Activated naive CD8-positive, alpha-beta T cell (primary cell): ENCODE data around the gene TUBAL3.

Experiments
- H3K27ac Mint-ChIP-seq: one replicate; pipeline ENCODE4 v1.8.0; 2021; ENCODE audit warnings: mixed read lengths
- H3K27me3 Mint-ChIP-seq: one replicate; pipeline ENCODE4 v1.8.0; 2021; ENCODE audit warnings: mixed read lengths
- H3K36me3 Mint-ChIP-seq: one replicate; pipeline ENCODE4 v1.8.0; 2021; ENCODE audit warnings: mixed read lengths
- H3K4me1 Mint-ChIP-seq: one replicate; pipeline ENCODE4 v1.8.0; 2021; ENCODE audit warnings: low read depth, mixed read lengths
- H3K4me3 Mint-ChIP-seq: one replicate; pipeline ENCODE4 v1.8.0; 2021; ENCODE audit warnings: mild to moderate bottlenecking, mixed read lengths
- H3K9me3 Mint-ChIP-seq: one replicate; pipeline ENCODE4 v1.8.0; 2021; ENCODE audit warnings: low read depth, mixed read lengths

TUBAL3 gene

GRCh38 chr10:5346881-5347280, 57.7 kb downstream of the TUBAL3 start:
- Mint-ChIP-seq H3K36me3 (no peaks in the 10 kb centered on the region), H3K27ac (no peak overlapping the region), H3K9me3 (no peaks in the 10 kb centered on the region), H3K4me3 (no peak overlapping the region), H3K27me3 (no peaks in the 10 kb centered on the region), H3K4me1 (no peaks in the 10 kb centered on the region)

- H3K4me3 Mint-ChIP-seq = no peak overlapping the region
- no peaks in the 10 kb centered on the region for H3K9me3 Mint-ChIP-seq
- no peaks in the 10 kb centered on the region for H3K36me3 Mint-ChIP-seq
- no peaks in the 10 kb centered on the region for H3K4me1 Mint-ChIP-seq
- H3K27ac Mint-ChIP-seq = no peak overlapping the region
- no peaks in the 10 kb centered on the region for H3K27me3 Mint-ChIP-seq
These were observed 59.9 kb downstream of the TUBAL3 start for GRCh38 chr10:5344746-5345145.

GRCh38 chr10:5343979-5344378, 60.6 kb downstream of the TUBAL3 start:
- H3K4me1 Mint-ChIP-seq = no peaks in the 10 kb centered on the region
- no peak overlapping the region for H3K27ac Mint-ChIP-seq
- no peaks in the 10 kb centered on the region for H3K36me3 Mint-ChIP-seq
- H3K4me3 Mint-ChIP-seq = no peak overlapping the region
- no peaks in the 10 kb centered on the region for H3K9me3 Mint-ChIP-seq
- H3K27me3 Mint-ChIP-seq = no peaks in the 10 kb centered on the region

- Mint-ChIP-seq H3K4me3 (no peak overlapping the region), H3K27ac (no peak overlapping the region), H3K4me1 (no peaks in the 10 kb centered on the region), H3K36me3 (no peaks in the 10 kb centered on the region), H3K27me3 (no peaks in the 10 kb centered on the region), H3K9me3 (no peaks in the 10 kb centered on the region)
These were observed 61.1 kb downstream of the TUBAL3 start for GRCh38 chr10:5343561-5343960.
